Limb (tissue), 2 donors: ENCODE measurements around the gene GPR142.

Source experiments
- DNase-seq, 2 donors: peaks; one replicate each; pipeline ENCODE4 v3.0.0-alpha.2; 2016; ENCODE audit errors: extremely low spot score in 2 of 2

The GPR142 gene

GRCh38 chr17:74344658-74345057 is 22.6 kb upstream of the GPR142 start:
- no peak for DNase-seq

GRCh38 chr17:74345433-74346241 is 21.7 kb upstream of the GPR142 start:
- DNase-seq = no peak

- no peak for DNase-seq
Measured at GRCh38 chr17:74347646-74348045, 19.7 kb upstream of the GPR142 start.

- no peak for DNase-seq
Measured at GRCh38 chr17:74349120-74349519, 18.2 kb upstream of the GPR142 start.

GRCh38 chr17:74350486-74350885 is 16.8 kb upstream of the GPR142 start:
- DNase-seq = no peak

GRCh38 chr17:74351552-74352210 is 15.6 kb upstream of the GPR142 start:
- no peak for DNase-seq

- DNase-seq = no peak
Measured at GRCh38 chr17:74353446-74354060, 13.8 kb upstream of the GPR142 start.

GRCh38 chr17:74354123-74354522 is 13.2 kb upstream of the GPR142 start:
- DNase-seq = no peak

GRCh38 chr17:74354561-74354960 is 12.7 kb upstream of the GPR142 start:
- no peak for DNase-seq

- DNase-seq = no peak
Measured at GRCh38 chr17:74355065-74355464, 12.2 kb upstream of the GPR142 start.

GRCh38 chr17:74356646-74357465 is 10.4 kb upstream of the GPR142 start:
- DNase-seq = peak in 1 of 2 donors; percentile 55

- DNase-seq = no peak
Measured at GRCh38 chr17:74357466-74357809, 9.9 kb upstream of the GPR142 start.

- DNase-seq = no peak
Measured at GRCh38 chr17:74358697-74359096, 8.6 kb upstream of the GPR142 start.

- no peak for DNase-seq
Measured at GRCh38 chr17:74359916-74360315, 7.4 kb upstream of the GPR142 start.

GRCh38 chr17:74360899-74361229 is 6.4 kb upstream of the GPR142 start:
- DNase-seq = no peak

- DNase-seq = peak in 1 of 2 donors; percentile 80
Measured at GRCh38 chr17:74361230-74362068, 5.9 kb upstream of the GPR142 start, which contains the start of gene BTBD17. TSS of gene BTBD17 (minus strand) at chr17:74361868. CDS start at chr17:74361819, 49 bp downstream.

GRCh38 chr17:74362069-74362405 is 5.3 kb upstream of the GPR142 start:
- DNase-seq = no peak

- no peak for DNase-seq
Measured at GRCh38 chr17:74362810-74363498, 4.4 kb upstream of the GPR142 start.

- peak; percentile 63 to 82 for DNase-seq
Measured at GRCh38 chr17:74368341-74369081, 1.2 kb downstream of the GPR142 start.

GRCh38 chr17:74369221-74369620 is 1.9 kb downstream of the GPR142 start:
- DNase-seq = no peak
